Liver (tissue), 9 donors: ENCODE results near the gene IFNG. TPM values are rescaled to one million over a fixed set of nuclear protein-coding genes. Genes with fewer than 3 reads are reported as not detected.

Experiments used
- DNase-seq: peaks from one replicate; pipeline ENCODE4 v3.0.0-alpha.2; 2017; ENCODE audit warnings: low spot score
- H3K27ac ChIP-seq, 2 donors: one replicate each; pipeline ENCODE4 v1.7.0; 2013; ENCODE audit warnings: inconsistent platforms in 2 of 2, low read length in 2 of 2, control low read depth in 1 of 2, low read depth in 1 of 2, mild to moderate bottlenecking in 1 of 2
- H3K27me3 ChIP-seq, 4 donors: one replicate each; pipeline versions ENCODE4 v1.6.1 to v1.7.0; 2013; ENCODE audit warnings: low read length in 3 of 4, inconsistent platforms in 1 of 4, mild to moderate bottlenecking in 1 of 4, moderate library complexity in 1 of 4; ENCODE audit not compliant: control insufficient read depth in 4 of 4, insufficient read depth in 4 of 4
- H3K36me3 ChIP-seq, 4 donors: one replicate each; pipeline versions ENCODE4 v1.6.1 to v1.7.0; 2013; ENCODE audit warnings: low read length in 3 of 4, mild to moderate bottlenecking in 3 of 4, low read depth in 1 of 4, moderate library complexity in 1 of 4; ENCODE audit not compliant: control insufficient read depth in 4 of 4, insufficient read depth in 3 of 4
- H3K4me1 ChIP-seq, 4 donors: one replicate each; pipeline versions ENCODE4 v1.6.1 to v1.7.0; 2013; ENCODE audit warnings: low read length in 3 of 4, mild to moderate bottlenecking in 3 of 4, moderate library complexity in 1 of 4; ENCODE audit not compliant: control insufficient read depth in 4 of 4, insufficient read depth in 4 of 4
- H3K4me3 ChIP-seq, 3 donors: one replicate each; pipeline versions ENCODE4 v1.6.1 to v1.7.0; 2013; ENCODE audit warnings: low read length in 3 of 3, control low read depth in 1 of 3, low read depth in 1 of 3, mild to moderate bottlenecking in 1 of 3
- H3K9ac ChIP-seq, 2 donors: one replicate each; pipeline ENCODE4 v1.7.0; 2013; ENCODE audit warnings: low read length in 2 of 2, mild to moderate bottlenecking in 2 of 2, moderate library complexity in 2 of 2, control low read depth in 1 of 2, low read depth in 1 of 2
- H3K9me3 ChIP-seq, 4 donors: one replicate each; pipeline versions ENCODE4 v1.6.1 to v1.7.0; 2013; ENCODE audit warnings: low read length in 3 of 4; ENCODE audit not compliant: control insufficient read depth in 4 of 4
- CTCF ChIP-seq: fragments of 150-350 bp; IDR thresholded peaks from 2 replicates; pipeline ENCODE4 v1.5.1; 2017; ENCODE audit warnings: improper control_type of control experiment, low read depth, low read length; ENCODE audit not compliant: missing input control
- FOXA2 ChIP-seq: IDR thresholded peaks from 2 replicates; pipeline ENCODE4 v1.6.1; 2016; ENCODE audit warnings: antibody characterized with exemption
- GABPA ChIP-seq, 2 donors: IDR thresholded peaks in 1 of 2; conservative IDR thresholded peaks in 1 of 2; 2 replicates each; pipeline ENCODE4 v1.6.1; 2016; ENCODE audit warnings: antibody characterized with exemption in 2 of 2, mild to moderate bottlenecking in 1 of 2, moderate library complexity in 1 of 2
- HNF4A ChIP-seq, 2 donors: conservative IDR thresholded peaks; 2 replicates each; pipeline ENCODE4 v1.6.1; 2016; ENCODE audit warnings: antibody characterized with exemption in 2 of 2, mild to moderate bottlenecking in 2 of 2
- HNF4G ChIP-seq: IDR thresholded peaks from 2 replicates; pipeline ENCODE4 v1.6.1; 2016; ENCODE audit warnings: antibody characterized with exemption
- JUND ChIP-seq, 2 donors: IDR thresholded peaks; 2 replicates each; pipeline ENCODE4 v1.6.1; 2016; ENCODE audit warnings: antibody characterized with exemption in 2 of 2
- NR2F2 ChIP-seq: IDR thresholded peaks from 2 replicates; pipeline ENCODE4 v1.6.1; 2016; ENCODE audit warnings: antibody characterized with exemption
- REST ChIP-seq: IDR thresholded peaks from 2 replicates; pipeline ENCODE4 v1.6.1; 2016; ENCODE audit warnings: antibody characterized with exemption, mild to moderate bottlenecking
- SP1 ChIP-seq: IDR thresholded peaks from 2 replicates; pipeline ENCODE4 v1.6.1; 2018; ENCODE audit warnings: antibody characterized with exemption, mild to moderate bottlenecking
- ZBTB33 ChIP-seq: IDR thresholded peaks from 2 replicates; pipeline ENCODE4 v1.6.1; 2016; ENCODE audit warnings: antibody characterized with exemption
- WGBS: extraction: QIAGEN DNeasy Blood & Tissue Kit; methylation state at CpG from one replicate; pipeline ENCODE4 v1.1.7; 2013; 5-methylcytosine and 5-hydroxymethylcytosine counted together
- polyA plus RNA-seq, 2 donors: library from polyadenylated mRNA; stranded (reverse) in 1 of 2; unstranded in 1 of 2; fragments of 200-250 nt in 1 of 2; fragments of >200 nt in 1 of 2; fragmentation: Nextera tagmentation in 1 of 2; extraction: Ambion mirVana in 1 of 2; gene quantifications; one replicate each; pipeline versions ENCODE4 v1.2.1 to v1.2.3, GENCODE V29; 2013 to 2015
- total RNA-seq, 2 donors: library from RNA; depleted of rRNA; stranded (reverse); fragments of >200 nt; gene quantifications; one replicate each; pipeline ENCODE4 v1.2.3, GENCODE V29; 2014
- TF ChIP-seq, protein P1 (sequence below): IDR thresholded peaks from 2 replicates; pipeline ENCODE4 v1.6.1; 2016; ENCODE audit warnings: antibody characterized with exemption
- donor health status: healthy.
- donor health status: healthy.
- donor health status: healthy.
- donor health status: healthy.
- donor health status: healthy.

Gene IFNG
- total and polyA plus RNA-seq, 4 donors: 0.08 TPM; not detected in 3

- Histone ChIP-seq H3K36me3 (no peaks in the 10 kb centered on the region), H3K27me3 (no peaks in the 10 kb centered on the region), H3K4me3 (no peak overlapping the region), H3K4me1 (no peaks in the 10 kb centered on the region), H3K27ac (no peak overlapping the region), H3K9me3 (no peaks in the 10 kb centered on the region), H3K9ac (no peak overlapping the region)
- TF ChIP-seq HNF4G (no peak), SP1 (no peak), CTCF (no peak), GABPA (IDR thresholded peaks at IDR 0.05 in 1 of 2, conservative IDR thresholded peaks at IDR 0.05 in 1 of 2) (no peak), FOXA2 (no peak), HNF4A (conservative IDR thresholded peaks at IDR 0.05) (no peak), ZBTB33 (no peak)
- TF ChIP-seq, protein P1, sequence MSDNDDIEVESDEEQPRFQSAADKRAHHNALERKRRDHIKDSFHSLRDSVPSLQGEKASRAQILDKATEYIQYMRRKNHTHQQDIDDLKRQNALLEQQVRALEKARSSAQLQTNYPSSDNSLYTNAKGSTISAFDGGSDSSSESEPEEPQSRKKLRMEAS: no peak
- no peak for DNase-seq
- WGBS: 54% methylated on average over 4 of the region's 4 CpGs
Measured at GRCh38 chr12:68157380-68157779, 2.2 kb downstream of the IFNG start.

- Histone ChIP-seq H3K27me3 (no peaks in the 10 kb centered on the region), H3K36me3 (no peaks in the 10 kb centered on the region), H3K9me3 (no peaks in the 10 kb centered on the region), H3K4me1 (no peaks in the 10 kb centered on the region), H3K27ac (no peak overlapping the region), H3K4me3 (no peak overlapping the region), H3K9ac (no peak overlapping the region)
- no peak for DNase-seq
- 43% methylated on average over 1 of the region's 1 CpG for WGBS
- TF ChIP-seq JUND (IDR thresholded peaks at IDR 0.05) (no peak), HNF4A (conservative IDR thresholded peaks at IDR 0.05) (no peak), FOXA2 (no peak), ZBTB33 (no peak), SP1 (no peak), REST (no peak), NR2F2 (no peak)
Measured at GRCh38 chr12:68156636-68157035, 2.9 kb downstream of the IFNG start.
